GM21381 (cell line): Measurements from ENCODE around the gene ZFR2.
"Not testable (repeated sequence)": the region's sequence is repeated elsewhere in the genome, so short reads cannot be mapped to it uniquely, and the experiment has no call there.

ENCODE experiments used
- ATAC-seq: cut with Tn5 transposase; IDR thresholded peaks from one replicate; pipeline ENCODE4 v1.9.1; 2021; ENCODE audit warnings: mild to moderate bottlenecking, moderate library complexity; ENCODE audit not compliant: unreplicated experiment

Gene ZFR2

DNA sequence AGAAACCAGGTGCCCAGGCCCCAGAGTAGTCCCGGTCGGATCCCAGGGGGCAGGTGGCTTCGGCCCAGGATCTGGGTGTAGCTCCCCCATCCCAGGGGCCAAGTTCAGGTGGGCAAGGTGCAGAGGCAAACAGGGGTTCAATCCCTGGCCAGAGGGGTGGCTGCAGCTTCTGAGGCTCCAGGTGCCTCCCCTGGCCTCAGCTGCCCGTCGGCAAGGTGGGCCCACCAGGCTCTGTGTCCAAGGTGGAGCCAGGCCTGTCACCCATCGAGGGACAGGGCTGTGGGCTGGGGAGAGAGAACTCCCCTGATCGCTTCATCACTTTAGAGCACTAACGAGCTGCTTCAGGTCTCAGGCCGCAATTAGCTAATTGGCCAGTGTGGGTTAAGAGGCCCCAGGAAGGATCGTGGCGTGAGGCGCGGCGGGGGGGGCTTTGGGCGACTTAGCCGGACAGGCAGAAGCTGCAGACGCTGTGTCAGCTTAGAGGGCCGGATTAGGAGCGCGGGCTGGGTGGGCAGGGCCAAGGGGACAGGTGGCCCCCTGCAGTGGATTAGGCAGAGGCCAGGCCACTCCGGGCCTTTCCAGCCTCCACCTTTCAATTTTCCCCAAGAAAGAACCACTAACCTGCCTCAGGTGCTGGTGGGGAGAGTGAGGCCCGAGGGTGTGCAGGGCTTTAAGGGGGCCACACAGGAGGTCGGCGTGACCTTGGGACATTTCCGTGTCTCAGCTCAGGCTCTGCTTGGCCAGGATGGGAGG is 94.0 kb downstream of the ZFR2 start:
- ATAC-seq, result no peak

DNA sequence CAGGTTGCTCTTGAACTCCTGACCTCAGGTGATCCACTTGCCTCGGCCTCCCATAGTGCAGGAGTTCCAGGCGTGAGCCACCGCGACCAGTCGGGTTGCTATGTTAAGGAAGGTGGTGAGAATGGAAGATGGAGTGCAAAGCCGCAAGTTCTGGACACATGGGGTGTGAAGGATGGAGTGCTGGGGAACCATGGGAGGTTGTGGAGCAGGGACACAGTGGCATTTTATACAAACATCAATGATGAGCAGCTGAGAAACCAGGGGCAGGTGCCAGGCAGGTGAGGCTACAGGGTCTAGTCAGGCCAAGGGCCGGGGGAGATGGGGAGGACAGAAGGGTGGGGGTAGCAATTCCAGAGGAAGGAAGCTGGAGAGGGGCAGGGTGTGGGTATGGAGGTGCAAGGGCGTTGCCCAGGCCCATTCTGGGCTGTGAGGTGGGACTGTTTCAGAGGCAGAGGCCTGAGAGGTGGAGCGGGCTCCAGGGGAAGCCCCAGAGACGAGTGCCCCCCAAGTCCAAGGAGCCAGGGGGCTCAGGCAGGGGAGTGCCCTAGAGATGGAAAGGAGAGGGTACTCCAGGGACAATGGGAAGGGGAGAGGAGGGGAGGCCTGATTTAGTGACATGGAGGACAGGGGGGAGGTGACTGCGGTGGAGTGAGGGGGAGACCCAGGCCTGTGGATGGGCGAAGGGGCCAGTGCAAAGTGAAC is 94.9 kb downstream of the ZFR2 start:
- no peak for ATAC-seq

DNA sequence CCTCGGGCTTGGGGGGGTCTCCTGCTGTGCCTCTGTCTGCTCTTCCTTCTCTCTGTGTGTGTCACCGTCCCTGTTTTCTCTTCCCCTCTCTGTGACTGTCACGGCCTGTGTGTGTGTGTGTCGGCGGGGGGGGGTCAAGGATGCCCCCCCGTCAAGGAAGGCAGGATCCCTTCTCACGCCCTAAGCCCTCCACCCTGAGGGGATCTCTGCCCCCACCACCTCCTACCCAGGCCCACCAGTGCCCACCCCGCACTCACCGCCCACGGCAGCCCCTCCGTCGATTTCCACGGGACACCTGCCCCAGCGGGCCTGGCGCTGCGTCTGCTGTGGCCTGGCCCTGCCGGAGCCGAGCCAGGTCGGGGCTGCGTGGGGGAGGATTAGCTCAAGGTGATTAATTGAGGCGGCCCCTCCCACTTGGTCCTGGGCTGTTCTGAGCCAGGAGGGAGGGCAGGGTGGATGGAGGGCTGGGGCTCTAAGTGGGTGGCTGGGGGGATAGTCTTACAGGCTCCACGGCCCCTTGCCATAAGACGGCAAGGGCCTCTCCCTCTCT is 96.9 kb downstream of the ZFR2 start, which contains the start of gene RAX2:
Gene RAX2 (minus strand): TSS at position 323 of the 550 bp plus-strand sequence. CDS start 486 bp downstream, outside the sequence.
- no peak for ATAC-seq

DNA sequence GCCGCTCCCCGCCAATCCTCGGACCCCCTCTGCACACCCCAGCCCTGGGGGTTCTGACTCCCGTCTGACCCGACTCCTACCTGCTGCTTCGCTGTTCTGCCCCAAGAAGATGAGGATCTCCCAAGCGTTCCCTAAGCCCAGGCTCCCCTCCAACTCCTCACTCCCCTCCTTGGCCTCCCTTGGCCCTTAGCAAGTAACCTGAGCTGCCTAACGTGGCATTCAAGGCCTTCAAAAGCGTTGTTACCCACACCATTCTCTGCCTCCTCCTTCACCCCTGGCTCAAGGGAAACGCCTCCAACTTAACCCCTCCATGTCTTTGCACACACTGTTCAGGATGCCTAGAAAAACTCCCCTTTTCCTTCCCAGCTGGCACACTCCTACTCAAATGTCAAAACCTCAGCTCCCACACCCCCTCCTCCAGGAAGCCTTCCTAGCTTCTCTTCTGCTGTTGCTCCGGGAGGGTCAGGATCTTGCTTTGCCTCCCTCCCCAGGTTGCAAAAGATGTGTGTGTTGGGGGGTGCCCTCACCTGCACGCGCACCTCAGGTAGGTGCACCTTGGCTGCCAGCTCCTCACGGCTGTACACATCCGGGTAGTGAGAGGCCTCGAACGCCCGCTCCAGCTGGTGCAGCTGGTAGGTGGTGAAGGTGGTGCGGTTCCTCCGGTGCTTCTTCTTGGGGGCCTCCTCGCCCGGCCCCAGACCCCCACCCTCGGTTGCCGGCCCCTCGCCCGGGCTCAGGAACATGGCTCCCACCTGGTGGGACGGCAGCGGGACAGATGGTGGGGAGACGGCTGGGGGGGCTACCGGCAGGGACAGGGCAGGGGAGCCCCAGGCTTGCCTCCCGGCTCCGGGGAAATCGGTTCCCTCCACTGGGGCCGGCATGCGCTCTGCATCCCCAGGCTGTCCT is 97.6 kb downstream of the ZFR2 start:
- no peak for ATAC-seq

DNA sequence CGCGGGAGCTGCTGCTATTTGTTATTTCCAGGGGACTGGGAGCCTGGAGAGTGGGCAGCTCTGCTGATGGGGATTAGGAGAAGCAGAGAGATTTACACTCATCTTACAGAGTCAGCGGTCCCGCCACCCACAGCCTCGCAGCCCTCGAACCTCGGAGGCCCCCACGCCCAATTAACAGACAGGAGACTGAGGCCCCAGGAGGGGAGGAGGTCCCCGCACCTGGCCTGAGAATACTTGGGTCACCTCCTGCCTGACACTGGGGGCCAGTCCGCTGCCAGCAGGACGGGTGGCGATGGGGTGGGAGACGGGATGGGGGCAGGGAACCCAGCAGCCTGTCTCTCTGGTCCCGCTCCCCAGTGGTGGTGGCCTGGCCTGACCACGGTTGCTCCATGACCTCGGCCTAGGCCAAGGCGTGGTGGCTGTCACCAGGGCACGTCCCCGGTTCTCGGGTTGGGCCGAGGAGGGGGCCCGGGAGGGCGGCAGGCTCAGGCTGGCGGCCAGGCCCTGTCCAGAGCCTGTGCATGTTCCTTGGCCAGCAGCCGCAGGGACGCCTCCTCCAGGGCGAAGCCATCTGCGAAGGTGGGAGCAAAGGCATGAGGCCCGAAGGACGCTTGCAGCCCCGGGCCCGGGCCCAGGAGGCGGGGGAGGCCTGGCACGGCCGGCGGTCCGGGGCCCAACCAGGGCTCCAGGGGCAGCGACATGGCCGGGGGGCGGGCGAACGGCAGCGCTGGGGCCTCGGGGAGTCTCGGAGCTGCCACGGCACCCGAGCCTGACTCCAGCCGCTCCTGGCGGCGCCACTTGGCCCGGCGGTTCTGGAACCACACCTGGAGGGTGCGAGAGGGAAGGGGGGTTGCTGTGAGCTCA is 98.5 kb downstream of the ZFR2 start:
- no peak for ATAC-seq

DNA sequence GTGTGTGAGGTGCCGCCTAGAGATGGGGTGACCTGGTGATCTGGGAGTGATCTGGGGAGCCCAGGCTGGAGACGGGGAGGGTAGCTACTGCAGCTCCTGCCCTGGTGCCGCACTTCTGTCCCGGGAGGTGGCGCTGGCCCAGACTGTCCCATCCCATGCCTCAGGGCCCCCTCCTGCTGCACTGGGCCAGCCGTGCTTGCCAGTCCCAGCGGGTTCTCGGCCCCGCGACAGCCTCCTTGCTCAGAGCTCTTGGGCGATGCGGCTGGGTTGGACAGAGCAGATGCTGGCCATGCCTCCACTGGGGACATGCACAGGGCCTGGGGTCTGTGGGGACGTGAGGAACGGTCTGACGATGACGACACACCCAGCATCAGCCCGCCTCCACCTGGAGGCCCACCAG is 99.3 kb downstream of the ZFR2 start:
- ATAC-seq, result no peak

DNA sequence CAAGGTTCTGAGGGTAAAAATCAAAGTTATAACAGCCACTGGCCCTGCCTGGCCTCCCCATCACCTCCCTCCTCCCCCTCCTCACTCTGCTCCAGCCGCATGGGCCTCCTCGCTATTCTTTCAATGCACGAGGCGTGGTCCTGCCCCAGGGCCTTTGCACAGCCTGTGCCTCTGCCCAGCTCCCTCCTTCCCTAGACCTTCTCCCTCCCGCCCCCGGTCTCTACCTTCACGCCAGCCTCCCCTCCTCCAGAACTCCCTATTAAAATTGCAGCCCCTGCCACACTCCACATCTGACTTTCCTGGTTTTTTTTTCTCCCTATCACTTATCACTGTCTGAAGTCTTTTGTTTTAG is 100.1 kb downstream of the ZFR2 start:
- ATAC-seq, result no peak

DNA sequence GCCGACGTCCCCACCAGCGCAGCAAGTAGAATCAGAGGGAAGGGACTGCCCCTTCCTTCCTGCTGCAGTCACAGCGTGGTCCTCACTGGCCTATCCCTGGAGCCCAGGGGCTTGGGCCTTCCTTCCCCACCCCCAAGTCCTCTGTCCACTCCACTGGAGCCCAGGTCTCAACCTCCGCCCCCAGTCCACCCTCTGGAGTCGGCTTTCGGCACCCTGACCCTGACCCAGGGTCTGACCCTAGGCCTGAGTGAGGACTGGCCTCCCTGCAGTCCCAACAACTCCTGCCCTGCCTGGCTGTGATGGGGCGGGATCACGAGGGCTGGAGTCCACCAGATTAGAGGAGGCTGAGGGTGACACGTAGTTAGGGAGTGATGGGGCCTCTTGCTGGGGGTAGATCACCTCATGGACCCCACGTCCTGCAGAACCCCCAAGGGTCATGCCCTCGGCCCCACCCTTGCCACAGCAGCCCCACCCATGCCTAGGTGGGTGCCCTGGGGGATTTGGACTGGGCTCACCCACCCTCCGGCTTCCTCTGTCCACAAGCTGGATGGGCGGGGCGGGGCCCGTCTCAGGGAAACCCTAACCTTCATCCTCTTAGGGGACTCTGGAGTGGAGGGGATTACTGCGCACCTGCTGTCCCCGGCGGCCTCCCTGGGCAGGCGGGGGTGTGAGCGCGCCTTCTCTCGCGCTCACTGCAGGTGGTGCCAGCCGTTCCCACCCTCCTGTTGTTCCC is 100.7 kb downstream of the ZFR2 start:
- no peak for ATAC-seq

DNA sequence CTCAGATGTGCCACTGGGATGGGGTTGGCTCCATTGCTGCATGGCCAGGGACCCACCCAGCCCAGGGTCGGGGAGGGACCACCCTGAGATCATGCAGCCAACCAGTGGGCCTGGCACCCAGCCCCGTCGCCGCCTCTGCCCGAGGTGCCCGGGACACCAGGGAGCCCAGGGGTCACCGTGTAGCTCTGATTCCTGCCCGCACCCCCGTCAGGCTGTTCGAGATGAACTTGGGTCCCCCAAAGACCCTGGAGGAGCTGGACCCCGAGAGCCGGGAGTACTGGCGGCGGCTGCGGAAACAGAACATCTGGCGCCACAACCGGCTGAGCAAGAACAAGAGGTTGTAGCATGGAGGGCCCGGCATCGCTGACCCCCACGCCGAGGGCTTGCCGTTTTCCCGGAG is 101.8 kb downstream of the ZFR2 start:
- ATAC-seq, result no peak

DNA sequence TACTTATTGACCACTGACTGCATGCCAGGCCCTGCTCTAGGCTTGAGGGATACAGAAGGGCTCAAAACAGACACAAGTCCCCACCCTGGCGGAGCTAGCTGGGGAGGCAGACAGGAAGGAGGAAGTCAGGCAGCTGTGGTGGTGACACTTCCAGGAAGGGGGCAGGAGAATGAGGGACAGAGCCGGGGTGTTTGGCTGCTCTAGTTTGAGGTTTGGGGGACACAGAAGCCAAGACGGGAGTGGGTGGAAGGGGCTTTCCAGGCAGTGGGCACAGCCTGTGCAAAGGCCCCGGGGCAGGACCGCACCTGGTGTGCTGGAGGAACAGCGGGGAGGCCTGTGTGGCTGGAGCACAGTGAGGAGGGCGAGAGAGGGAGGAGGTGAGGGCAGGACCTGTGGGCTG is 102.3 kb downstream of the ZFR2 start:
- no peak for ATAC-seq

DNA sequence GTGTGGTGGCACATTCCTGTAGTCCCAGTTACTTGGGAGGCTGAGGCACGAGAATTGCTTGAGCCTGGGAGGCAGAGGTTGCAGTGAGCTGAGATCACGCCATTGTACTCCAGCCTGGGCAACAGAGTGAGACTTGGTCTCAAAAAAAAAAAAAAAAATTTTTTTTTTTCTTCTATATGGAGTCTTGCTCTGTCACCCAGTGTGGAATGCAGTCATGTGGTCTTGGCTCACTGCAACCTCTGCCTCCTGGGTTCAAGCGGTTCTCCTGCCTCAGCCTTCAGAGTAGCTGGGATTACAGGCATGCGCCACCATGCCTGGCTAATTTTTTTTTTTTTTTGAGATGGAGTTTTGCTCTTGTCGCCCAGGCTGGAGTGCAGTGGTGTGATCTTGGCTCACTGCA is 103.1 kb downstream of the ZFR2 start:
- not testable (repeated sequence) for ATAC-seq

DNA sequence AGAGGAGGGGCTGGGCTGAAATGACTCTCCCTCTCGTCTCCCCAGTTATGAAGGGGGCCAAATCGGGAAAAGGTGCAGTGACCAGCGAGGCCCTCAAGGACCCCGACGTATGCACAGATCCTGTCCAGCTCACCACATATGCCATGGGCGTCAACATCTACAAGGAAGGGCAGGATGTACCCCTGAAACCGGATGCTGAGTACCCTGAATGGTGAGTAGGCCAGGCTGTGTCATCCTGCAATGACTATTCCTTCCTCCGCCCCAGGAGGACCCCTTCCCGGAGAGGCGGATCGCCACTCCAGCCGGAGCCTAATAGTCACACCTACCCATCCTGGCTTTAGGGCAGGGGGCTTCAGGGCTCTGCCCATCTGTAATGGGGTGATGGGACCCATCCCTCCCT is 103.7 kb downstream of the ZFR2 start:
- ATAC-seq, result no peak

DNA sequence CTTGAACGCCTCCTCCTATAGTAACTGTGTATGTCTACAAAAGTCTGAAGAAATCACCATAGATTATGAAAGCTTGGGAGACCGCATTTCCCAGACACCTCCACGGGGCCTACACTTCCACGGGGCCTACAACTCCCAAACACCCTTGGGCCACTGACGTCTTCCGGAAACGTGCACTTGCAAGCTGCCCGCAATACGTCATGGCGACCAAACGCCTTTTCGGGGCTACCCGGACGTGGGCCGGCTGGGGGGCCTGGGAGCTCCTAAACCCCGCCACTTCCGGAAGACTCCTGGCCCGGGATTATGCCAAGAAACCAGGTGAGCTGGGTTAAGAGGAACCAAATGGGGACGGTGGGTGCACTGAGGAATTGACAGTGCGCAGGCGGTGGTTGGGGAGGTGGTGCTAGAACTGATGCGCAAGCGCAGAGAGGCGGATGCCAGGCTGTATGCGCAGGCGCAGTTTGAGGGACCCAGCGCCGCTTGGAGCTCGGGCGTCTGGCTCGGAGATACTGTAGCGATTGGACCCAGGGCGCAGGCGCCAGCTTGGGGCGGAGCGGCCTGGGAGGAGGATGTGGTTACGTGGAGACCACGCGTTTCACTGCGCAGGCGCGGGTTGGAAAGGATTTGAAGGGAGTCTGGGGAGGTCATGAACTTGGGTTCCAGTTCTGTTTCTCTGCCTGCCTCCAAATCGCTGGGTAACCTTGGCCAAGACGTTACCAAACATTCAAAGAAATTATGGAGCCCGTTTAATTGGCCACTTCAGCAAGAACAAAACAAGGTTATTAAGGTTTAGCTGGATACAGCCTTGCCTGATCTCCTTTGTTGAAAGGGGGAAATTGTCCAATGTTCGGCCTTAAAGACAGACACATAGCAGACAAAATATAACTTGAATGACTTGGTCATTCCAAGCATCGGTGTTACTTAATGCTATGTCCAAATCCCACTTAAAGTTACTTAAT is 106.1 kb downstream of the ZFR2 start, which contains the start of gene MRPL54:
Gene MRPL54 (plus strand): TSS at position 182 of the 959 bp plus-strand sequence. CDS start 19 bp downstream, at position 201.
- ATAC-seq, result peak; percentile 66

DNA sequence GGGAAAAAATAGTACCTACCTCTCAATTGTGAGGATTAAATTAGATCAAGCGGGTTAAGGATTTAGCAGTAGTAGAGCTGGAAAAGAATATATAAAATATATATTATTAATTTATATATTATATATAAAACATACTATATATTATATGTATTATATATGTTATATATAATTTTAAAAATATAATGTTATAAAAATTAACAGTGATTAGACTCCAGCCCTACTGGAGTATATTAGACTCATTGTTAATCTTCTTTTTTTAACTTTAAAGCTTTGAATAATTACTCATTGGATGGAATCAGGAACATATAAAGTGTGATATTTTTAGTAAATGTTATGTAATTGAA is 106.7 kb downstream of the ZFR2 start:
- ATAC-seq, result no peak

DNA sequence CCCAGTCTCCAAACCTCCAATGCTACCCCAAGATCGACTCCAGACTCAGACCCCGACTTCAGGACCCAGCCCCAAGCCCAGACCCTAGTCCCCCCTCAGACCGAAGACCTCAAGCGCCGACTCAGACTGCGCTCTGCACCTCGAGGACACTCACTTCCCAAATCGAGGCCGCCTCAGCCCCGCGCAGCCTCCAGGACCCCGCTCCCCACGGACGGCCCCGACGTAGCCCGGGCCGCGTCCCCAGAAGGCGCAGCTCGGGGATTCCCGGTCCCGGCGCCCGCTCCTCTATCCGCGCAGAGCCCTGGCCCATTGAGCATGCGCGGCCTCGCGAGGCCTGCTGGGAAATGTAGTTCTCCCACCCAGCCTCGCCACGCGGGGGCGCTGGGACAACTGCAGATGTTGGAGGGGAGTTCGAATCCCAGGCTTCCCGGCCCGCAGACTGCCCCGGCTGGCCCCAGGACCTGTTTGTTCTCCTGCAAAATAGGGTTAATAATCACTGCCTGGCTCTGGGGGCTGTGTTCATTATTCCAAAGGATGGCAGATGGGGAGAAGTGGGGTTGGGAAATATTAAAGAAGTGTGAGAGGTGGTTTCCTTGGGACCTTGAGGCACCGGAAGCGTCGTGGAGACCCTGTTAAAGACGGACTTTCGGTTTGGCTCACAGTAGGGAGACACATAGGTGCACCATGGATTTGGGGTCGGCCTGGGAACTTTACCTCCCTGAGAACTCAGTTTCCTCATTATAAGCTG is 107.3 kb downstream of the ZFR2 start, which contains the start of gene APBA3:
Gene APBA3 (minus strand): TSS at position 311 of the 748 bp plus-strand sequence. CDS start 1,428 bp downstream, outside the sequence.
- peak; percentile 51 for ATAC-seq

DNA sequence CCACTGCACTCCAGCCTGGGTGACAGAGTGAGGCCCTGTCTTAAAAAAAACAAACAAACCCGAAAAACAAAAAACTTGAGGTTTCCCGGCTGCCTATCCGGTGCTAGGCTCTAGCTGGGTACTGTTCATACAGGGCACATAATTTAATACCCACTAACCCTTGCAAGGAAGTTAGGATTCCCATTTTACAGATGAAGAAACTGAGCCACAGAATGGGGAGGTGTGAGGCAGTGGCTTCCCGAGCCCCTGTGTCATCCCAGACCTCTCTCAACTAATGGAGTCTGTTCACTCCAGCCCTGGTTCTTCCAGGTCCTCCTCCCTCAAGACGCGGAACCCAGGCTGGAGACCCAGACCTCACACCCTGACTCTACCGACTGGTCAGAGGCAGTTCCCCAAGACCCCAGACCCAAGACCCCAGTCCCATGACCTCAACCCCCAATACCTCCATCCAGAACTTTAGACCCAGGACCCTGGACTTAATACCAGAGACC is 107.9 kb downstream of the ZFR2 start:
- no peak for ATAC-seq

DNA sequence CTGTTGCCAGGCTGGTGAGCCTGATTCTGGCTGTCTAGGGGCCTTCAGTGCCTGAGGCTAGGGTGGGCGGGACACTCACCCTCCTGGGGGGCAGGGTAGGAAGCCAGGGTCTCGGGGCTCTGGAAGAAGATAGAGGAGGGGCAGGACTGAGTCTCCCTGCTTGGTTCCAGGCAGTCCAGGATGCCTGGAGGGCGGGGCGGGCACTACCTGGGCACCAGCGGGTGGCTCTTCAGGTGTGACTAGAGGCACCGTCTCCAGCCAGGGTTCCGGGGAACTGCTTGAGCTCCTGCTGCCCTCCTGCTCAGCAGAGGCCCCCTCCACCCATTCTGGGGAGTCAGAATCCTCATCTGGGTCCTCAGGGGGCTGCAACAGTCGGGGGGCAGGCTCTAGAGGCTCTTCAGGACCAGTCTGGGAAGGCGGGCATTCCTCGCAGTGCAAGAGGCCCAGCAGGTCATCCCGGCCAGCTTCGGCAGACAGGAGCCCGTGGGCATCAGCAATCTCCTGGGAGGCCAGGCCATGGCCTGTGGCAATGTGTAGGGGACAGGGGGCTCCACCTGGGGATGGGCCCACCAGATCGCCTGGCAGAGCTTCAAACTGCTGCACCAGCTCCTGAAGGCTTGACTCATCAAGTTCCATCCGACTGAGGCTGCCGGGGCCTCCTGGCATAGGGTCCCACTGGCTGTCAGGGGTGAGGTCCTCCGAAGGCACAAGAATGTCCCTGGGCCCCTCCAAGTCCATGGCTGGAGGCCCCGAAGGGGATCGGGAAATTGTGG is 109.2 kb downstream of the ZFR2 start:
- ATAC-seq, result no peak
